Heart left ventricle (tissue), 13 donors: ENCODE measurements around the gene TSPYL1.

ENCODE experiments used
- CTCF ChIP-seq, 12 donors: fragments of 200-600 bp; sonication (generic) in 4 of 12; IDR thresholded peaks; one replicate each; pipeline versions ENCODE4 v1.5.0 to v1.8.0; 2018 to 2022; ENCODE audit warnings: antibody characterized with exemption in 12 of 12, mild to moderate bottlenecking in 5 of 12
- POLR2A ChIP-seq, 2 donors: fragments of 450-650 bp; IDR thresholded peaks; one replicate each; pipeline ENCODE4 v1.6.1; 2017; ENCODE audit warnings: antibody characterized with exemption in 2 of 2, mild to moderate bottlenecking in 2 of 2, moderate library complexity in 2 of 2
- donor health status: ischemic (EF 13 %, LVEDD 7.1; RV severe dilation, severe dysfunction).
- donor health status: DM: no; HTN: yes; CAD: no.
- donor health status: DM: no; HTN: no; CAD: no.
- donor health status: ischemic (EF 25% LVEDD 6.9; RV normal size, moderate dysfunction).
- donor health status: ischemic (EF 25% LVEDD 5.7; RV mildly dilated, moderate dysfunction).
- donor health status: ischemic (EF 35%, LVEDD 5.7; RV mildly dilated, moderate dysfunction).
- donor health status: nonischemic (EF 11% LVEDD 7.7; RV severe dilation, severe dysfunction).
- donor health status: DM: yes; HTN: yes; CAD: no.
- donor health status: PGD.
- donor health status: ischemic (EF 29% LVEDD 5.4; RV normal size, mild dysfunction).
- donor health status: nonischemic (EF 23%, LVEDD 6.1; RV moderate dilation, normal function).

- TF ChIP-seq CTCF (IDR thresholded peaks at IDR 0.05): no peak
- no peak for TF ChIP-seq POLR2A (IDR thresholded peaks at IDR 0.05)
Measured at GRCh38 chr6:116239256-116239655, 40.5 kb downstream of the TSPYL1 start.
